GM19035 (cell line): ENCODE results near the gene SYNPR.
"Not testable (repeated sequence)": the region's sequence is repeated elsewhere in the genome, so short reads cannot be mapped to it uniquely, and the experiment has no call there.

ENCODE experiments used
- ATAC-seq: cut with Tn5 transposase; IDR thresholded peaks from one replicate; pipeline ENCODE4 v1.9.1; 2021; ENCODE audit not compliant: unreplicated experiment

SYNPR gene

GRCh38 chr3:63607716-63608115, 329.6 kb downstream of the SYNPR start:
- ATAC-seq = no peak

GRCh38 chr3:63609408-63609807, 331.3 kb downstream of the SYNPR start:
- ATAC-seq = no peak

DNA sequence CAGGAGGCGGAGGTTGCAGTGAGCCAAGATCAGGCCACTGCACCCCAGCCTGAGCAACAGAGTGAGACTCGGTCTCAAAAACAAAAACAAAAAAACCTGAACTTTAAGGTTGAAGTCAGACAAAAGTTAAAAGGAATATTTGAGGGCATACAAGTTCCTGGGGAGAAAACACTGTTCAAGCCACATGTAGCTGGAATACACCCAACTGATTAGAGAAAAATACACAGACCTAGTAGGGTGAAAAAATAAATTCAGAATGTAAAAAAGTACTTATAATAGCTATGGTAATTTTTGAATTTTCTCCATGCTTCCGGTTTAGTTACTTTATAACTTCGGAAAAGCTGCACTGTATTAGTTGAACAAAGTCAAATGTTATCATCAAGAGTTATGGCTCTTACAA, 331.7 kb downstream of the SYNPR start:
- ATAC-seq = no peak

GRCh38 chr3:63611382-63611781, 333.3 kb downstream of the SYNPR start:
- no peak for ATAC-seq

GRCh38 chr3:63613561-63613960, 335.5 kb downstream of the SYNPR start:
- ATAC-seq = no peak

DNA sequence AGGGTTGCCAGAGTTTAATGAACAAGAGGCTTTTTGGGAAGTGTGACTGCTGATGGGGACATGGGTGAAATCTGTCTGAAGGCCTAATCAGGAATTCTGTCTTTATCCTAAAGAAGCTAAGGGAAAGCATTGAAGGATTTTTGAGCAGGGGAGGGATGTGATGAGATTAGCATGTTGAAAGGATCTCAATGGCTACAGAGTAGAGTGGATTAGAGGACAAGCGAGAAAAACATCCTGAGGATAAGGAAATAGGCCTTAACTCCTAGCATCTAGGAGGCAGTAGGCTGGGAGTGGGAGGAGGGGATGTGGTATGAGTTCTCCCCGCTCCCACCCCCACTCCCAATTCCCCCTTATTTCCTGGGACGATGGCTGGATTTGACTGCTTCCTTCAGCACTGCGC, 339.3 kb downstream of the SYNPR start:
- ATAC-seq = no peak

DNA sequence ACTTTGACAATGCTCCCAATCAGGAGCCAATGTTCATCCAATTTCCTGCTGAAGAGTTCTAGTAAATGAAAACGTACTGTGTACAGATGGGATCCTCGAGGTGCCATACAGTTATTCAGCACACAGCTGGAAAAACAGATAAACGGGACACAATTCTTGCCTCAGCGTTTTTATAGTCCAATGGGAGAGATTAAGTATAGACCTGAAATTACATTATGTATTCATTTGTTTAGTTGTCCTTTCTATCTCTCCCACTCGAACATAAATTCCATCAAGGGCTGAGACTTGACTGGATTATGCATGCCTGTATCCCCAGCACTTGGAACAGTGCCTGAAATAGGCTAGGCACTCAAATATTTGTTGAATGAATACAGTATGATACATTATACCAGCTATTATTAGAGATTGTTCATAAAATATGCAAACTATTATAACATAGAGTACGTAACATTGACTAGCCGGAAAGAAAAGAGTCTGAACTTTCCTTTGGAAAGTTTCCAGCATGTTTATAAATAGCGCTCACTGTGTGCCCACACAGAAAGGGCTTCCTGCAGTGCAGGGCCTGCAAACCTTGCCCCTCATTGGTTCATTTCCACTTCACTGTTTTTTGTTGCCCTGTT, 346.9 kb downstream of the SYNPR start:
- ATAC-seq = no peak

- ATAC-seq = no peak
Observed at GRCh38 chr3:63631670-63632069, 353.6 kb downstream of the SYNPR start.

- ATAC-seq = no peak
Observed at GRCh38 chr3:63635186-63635585, 357.1 kb downstream of the SYNPR start.

DNA sequence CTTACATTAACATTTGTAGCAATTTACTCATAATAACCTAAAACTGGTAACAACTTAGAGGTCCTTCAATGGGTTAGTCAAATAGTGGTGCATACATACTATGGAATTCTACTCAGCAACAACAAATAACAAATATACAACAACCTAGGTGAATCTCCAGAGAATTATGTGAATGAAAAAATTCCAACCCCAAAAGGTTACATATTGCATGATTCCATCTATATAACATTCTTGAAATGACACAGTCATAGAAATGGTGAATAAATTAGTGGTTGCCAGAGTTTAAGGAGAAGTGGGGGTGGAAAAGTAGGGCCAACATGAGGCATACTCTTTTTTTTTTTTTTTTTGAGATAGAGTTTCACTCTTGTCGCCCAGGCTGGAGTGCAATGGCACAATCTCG, 361.7 kb downstream of the SYNPR start:
- no peak for ATAC-seq

DNA sequence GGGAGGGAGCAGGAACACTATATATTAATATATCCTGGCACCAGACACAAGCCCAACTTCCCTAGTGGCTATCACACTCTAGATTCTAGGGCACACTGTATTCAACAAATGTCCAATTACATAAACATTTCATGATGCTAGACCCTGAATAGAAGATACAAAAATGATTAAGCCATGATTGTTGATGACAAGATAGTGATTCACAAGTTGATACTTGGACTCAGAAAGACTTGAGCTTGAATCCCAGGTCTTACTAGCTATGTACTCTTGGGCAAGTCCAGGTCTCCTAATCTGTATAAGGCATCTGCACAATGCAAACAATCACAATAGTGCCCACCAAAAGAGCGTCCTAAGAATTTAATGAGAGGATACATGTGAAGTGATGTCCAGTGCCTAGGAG, 364.4 kb downstream of the SYNPR start:
- no peak for ATAC-seq

DNA sequence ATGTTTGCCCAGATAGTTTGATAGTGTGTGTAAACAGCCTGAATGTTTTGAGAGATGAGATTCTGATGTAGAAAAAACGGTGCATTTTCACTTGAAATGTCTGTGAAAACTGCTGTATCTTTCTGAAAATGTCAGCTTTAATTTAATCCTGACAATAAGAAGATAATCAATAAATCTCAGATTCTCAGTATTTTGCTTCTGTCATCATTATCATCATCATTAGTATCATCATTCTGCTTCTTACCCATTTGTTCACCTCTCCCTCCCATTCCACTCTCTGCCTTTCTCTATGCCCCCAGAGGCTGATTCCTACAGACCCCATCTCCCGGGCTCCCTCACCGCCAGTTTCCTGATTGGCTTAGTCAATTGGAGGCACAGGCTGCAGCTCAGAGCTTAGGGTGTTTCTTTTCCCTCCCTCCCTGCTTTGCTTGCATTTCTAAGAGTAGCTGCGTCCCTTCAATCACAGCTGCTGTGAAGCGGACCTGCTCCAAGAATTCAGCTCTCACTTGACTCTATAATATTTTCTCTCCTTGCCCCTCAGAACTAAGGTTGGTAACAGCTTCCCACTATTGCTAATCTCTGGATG, 366.2 kb downstream of the SYNPR start:
- no peak for ATAC-seq

DNA sequence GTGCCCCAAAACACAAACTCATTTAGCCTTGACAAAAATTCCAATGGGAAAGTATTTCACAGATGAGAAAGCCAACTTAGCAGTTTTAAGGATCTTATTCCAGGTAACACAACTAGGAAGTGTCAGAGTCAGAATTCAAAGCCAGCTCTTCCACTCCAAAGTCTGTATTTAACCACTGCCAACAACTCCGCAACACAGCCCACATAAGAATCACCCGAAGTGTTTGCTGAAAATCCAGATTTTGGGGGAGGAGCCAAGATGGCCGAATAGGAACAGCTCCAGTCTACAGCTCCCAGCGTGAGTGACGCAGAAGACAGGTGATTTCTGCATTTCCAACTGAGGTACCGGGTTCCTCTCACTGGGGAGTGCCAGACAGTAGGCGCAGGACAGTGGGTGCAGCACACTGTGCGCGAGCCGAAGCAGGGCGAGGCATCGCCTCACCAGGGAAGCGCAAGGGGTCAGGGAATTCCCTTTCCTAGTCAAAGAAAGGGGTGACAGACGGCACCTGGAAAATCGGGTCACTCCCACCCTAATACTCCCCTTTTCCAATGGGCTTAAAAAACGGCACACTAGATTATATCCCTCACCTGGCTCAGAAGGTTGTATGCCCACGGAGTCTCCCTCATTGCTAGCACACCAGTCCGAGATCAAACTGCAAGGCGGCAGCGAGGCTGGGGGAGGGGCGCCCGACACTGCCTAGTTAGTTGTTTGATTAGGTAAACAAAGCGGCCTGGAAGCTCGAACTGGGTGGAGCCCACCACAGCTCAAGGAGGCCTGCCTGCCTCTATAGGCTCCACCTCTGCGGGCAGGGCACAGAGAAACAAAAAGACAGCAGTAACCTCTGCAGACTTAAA, 367.0 kb downstream of the SYNPR start:
- not testable (repeated sequence) for ATAC-seq

- no peak for ATAC-seq
Observed at GRCh38 chr3:63652066-63652725, 374.1 kb downstream of the SYNPR start, which contains the start of gene SNTN. Gene SNTN, plus strand, starts transcription at chr3:63652675. Its CDS starts 13 bp downstream, at chr3:63652688.

DNA sequence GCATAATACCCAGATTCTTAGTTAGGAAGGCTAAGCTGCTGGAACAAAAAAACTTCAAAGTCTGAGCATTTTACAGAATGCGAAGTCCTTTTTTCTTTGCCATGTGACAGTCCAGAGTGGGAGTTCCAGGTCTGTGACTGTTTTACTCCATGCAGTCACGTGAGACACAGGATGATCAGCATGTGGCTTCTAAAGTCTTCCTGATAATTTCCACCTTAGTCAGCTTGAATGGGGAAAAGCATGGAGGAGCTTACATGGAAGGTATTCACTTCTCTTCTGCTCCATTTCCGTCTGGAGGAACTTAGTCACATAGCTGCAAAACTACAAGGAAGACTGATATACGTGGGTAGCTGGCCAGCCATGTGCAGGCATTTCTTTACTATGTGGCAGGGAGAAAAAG, 376.1 kb downstream of the SYNPR start:
- no peak for ATAC-seq

DNA sequence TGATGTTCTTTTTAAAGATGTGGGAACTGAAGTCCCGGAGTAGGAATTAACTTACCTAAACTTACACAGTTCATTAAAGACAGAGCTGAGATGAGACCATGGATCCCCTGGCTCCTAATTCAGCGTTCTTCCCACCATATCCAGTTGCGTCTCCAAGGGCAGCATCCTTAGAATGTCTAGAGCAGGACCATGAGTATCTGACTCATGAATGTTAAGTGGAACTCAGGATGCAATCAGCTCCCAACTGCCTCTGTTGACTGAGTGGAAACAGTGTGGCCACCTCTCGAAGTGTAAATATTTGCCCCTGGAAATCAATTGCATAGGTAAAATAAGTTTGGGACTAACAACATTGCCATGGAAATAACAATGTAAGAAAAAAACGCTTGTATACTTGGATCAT, 376.8 kb downstream of the SYNPR start:
- no peak for ATAC-seq

DNA sequence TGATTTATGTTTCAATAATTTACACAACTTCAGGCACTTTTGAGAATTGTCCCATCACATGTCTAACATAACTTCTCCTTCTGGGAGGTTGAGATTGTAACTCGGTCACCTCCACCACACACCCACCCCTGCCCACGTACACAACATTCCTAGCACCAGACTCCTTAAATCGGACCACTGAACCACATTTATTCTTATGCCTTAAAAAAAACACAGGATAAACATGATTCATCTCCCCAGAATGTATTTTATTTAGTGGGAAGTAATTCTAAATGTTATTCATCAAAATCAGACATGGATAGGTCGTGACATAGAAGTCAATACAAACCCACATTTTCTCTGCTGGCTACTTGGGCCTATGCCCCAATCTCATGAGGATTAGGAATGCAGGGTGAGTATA, 377.4 kb downstream of the SYNPR start:
- ATAC-seq = no peak

- no peak for ATAC-seq
Observed at GRCh38 chr3:63656786-63657185, 378.7 kb downstream of the SYNPR start.

DNA sequence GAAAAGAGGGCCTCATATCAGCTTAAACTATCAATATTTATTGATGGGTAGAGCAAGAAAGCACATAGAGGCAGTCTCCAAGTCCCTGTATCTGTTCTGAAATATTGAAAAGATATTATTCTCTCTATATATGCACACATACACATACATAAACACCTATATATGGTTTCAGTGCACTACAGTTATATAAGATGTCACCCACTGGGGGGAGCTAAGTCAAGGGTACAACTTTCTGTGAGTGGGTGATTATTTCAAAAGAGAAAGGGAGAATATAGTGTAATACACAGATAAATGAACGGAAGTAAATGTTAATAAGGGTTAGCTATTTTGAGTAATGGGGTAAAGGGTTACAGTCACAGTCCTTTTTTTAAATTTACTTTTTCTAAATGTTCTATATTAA, 383.1 kb downstream of the SYNPR start:
- ATAC-seq = no peak

DNA sequence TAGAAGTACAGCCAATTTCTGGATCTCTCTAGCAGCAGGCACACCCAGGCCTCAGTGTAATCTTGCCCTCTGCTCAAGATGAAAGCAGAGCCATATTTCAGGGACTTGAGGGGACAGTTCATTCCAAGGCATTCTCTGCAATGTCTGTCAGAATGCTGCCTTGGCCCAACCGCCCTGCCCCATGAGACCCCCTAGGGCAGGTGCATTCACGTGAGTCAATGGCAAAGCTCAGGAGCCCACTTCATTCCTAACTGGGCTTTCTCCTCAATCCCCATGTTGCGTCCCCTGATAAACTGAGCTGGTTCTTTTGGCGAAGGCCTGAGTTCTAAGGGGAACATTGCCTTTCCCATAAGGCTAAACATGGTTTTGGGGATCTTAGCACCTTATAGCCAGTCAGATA, 383.9 kb downstream of the SYNPR start:
- no peak for ATAC-seq

GRCh38 chr3:63662500-63662899, 384.4 kb downstream of the SYNPR start:
- ATAC-seq = no peak
